Measurements from ENCODE around the gene FBXW11. TPM values are rescaled to one million over a fixed set of nuclear protein-coding genes. Genes with fewer than 3 reads are reported as not detected.

Gene FBXW11
- polyA plus RNA-seq, 2 of the 4 experiments (the other 2 are of a cell fraction) = 39.3 to 80.2 TPM

DNA sequence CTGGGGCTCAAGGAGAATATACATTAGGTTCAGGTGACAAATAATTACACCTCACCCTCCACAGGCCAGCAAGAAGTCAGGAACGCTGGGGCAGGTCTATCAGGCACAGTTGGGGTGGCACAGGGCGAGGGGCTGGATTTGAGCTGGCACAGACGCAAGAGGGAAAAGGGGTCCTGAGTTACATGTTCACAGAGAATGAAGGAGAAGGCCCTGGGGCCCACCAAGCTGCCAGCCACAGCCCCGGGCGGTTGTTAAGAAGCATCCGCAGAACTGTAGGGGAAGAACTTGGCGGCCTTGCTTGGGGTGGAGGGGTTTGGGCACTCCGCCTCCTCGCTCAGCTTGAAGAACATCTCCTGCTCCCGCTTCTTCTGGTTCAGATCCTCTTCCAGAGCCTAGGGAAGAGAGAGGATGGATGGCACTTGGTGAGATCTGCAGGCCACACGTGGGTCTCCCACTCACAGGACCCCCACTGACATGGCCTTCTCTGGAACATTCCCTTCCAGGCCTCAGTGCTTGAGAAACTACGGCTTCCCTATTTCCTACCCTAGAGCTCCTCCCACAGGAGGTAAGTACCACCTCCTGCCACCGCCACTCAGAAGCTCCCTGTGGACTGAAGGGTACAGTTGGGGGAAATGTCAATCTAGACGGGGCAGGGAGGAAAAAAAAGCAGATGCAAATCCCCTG, 38.3 kb upstream of the FBXW11 start:
- Histone ChIP-seq H3K4me2 (no peak overlapping the region), H3K27ac (no peak overlapping the region), H3K4me1 (no peaks in the 10 kb centered on the region), H3K9me3 (no peaks in the 10 kb centered on the region), H3K4me3 (no peak overlapping the region)
- ChIA-PET POLR2A (no interaction called here), CTCF (interaction anchor here (1.0 to 2.0 kb wide), 4 partner anchors 14 to 144 kb away, joined by 4 to 13 read pairs (median 5); partner anchors contain the start of gene STK10)
- TF ChIP-seq RCOR1 (IDR thresholded peaks at IDR 0.05; ENCODE audit: low read depth, low read length) (no peak), BHLHE40 (IDR thresholded peaks at IDR 0.05; ENCODE audit: low read depth, low read length) (no peak), CHD4 (IDR thresholded peaks at IDR 0.05; ENCODE audit: borderline replicate concordance) (no peak), RAD21 (conservative IDR thresholded peaks at IDR 0.05 in 1 of 2, IDR thresholded peaks at IDR 0.05 in 1 of 2) (0 out of 5 replicates have a peak, but pooled peaks of 1 of the 2 experiments have one; percentile 15), CBX2 (IDR thresholded peaks at IDR 0.05; ENCODE audit: borderline replicate concordance, low read depth) (no peak), RARB (CRISPR knock-in tag; IDR thresholded peaks at IDR 0.05) (no peak)
- FAIRE-seq (no peak), ATAC-seq (peak in 1 of 2 experiments; percentile 42; a peak in 3 of 6 replicates), DNase-seq (ENCODE audit: low read depth in 1 of 2, low spot score in 1 of 2) (no peak)
- 86% methylated on average over 14 of the region's 14 CpGs for WGBS (ENCODE audit: missing lambda C conversion rate)

DNA sequence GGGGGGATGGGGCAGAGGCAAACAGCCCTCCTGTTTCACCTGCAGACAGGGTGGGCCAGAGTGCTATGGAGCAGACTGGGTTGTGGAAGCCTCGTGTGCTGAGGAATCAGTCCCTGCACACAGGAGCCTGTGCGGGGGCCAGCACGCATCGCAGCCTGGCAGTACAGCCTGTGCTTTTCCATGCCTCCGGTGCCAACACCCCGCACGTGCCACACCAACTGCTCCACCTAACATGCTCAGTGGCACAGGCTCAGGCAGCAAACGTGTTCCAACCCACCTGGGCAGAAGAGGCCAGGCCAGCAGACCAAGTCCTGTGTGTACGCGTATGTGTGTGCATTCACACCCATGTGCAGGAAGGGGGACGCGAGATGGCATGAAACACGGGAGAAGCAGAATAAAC, 37.4 kb upstream of the FBXW11 start:
- H3K4me2 ChIP-seq = no peak overlapping the region
- WGBS (ENCODE audit: missing lambda C conversion rate) = 91% methylated on average over 13 of the region's 13 CpGs
- no peak overlapping the region for H3K4me3 ChIP-seq
- H3K9me3 ChIP-seq = no peaks in the 10 kb centered on the region
- ChIA-PET POLR2A (no interaction called here), CTCF (interaction anchor here (2.0 kb wide), 1 partner anchor 132 kb away, joined by 13 read pairs; no protein-coding TSS in a partner anchor)
- no peak for TF ChIP-seq EP300 (IDR thresholded peaks at IDR 0.05)
- no peak for TF ChIP-seq KDM1A (IDR thresholded peaks at IDR 0.05; ENCODE audit: low read depth)
- TF ChIP-seq RCOR1 (IDR thresholded peaks at IDR 0.05; ENCODE audit: low read depth, low read length) = no peak
- no peak for TF ChIP-seq RAD21 (conservative IDR thresholded peaks at IDR 0.05 in 1 of 2, IDR thresholded peaks at IDR 0.05 in 1 of 2)
- no peak for TF ChIP-seq FOSL2 (IDR thresholded peaks at IDR 0.05)
- TF ChIP-seq FOSL2 (CRISPR knock-in tag; IDR thresholded peaks at IDR 0.05) = no peak
- TF ChIP-seq, protein P1, sequence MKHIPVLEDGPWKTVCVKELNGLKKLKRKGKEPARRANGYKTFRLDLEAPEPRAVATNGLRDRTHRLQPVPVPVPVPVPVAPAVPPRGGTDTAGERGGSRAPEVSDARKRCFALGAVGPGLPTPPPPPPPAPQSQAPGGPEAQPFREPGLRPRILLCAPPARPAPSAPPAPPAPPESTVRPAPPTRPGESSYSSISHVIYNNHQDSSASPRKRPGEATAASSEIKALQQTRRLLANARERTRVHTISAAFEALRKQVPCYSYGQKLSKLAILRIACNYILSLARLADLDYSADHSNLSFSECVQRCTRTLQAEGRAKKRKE (CRISPR knock-in tag; IDR thresholded peaks at IDR 0.05; ENCODE audit: low read depth) = no peak
- TF ChIP-seq MAFK (IDR thresholded peaks at IDR 0.05; ENCODE audit: partially characterized antibody) = no peak
- no peak for TF ChIP-seq SMC3 (IDR thresholded peaks at IDR 0.05)
- no peak for TF ChIP-seq JUNB (IDR thresholded peaks at IDR 0.05)
- no peak for TF ChIP-seq ZSCAN20 (CRISPR knock-in tag; IDR thresholded peaks at IDR 0.05)
- TF ChIP-seq, protein P2, sequence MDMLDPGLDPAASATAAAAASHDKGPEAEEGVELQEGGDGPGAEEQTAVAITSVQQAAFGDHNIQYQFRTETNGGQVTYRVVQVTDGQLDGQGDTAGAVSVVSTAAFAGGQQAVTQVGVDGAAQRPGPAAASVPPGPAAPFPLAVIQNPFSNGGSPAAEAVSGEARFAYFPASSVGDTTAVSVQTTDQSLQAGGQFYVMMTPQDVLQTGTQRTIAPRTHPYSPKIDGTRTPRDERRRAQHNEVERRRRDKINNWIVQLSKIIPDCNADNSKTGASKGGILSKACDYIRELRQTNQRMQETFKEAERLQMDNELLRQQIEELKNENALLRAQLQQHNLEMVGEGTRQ (IDR thresholded peaks at IDR 0.05) = no peak
- TF ChIP-seq FOSB (CRISPR knock-in tag; IDR thresholded peaks at IDR 0.05) = no peak
- no peak for TF ChIP-seq EHMT2 (IDR thresholded peaks at IDR 0.05; ENCODE audit: low read depth)
- no peak for TF ChIP-seq HOXB13 (CRISPR knock-in tag; IDR thresholded peaks at IDR 0.05; ENCODE audit: low read depth)
- no peak for TF ChIP-seq JUN (IDR thresholded peaks at IDR 0.05)
- TF ChIP-seq, protein P3, sequence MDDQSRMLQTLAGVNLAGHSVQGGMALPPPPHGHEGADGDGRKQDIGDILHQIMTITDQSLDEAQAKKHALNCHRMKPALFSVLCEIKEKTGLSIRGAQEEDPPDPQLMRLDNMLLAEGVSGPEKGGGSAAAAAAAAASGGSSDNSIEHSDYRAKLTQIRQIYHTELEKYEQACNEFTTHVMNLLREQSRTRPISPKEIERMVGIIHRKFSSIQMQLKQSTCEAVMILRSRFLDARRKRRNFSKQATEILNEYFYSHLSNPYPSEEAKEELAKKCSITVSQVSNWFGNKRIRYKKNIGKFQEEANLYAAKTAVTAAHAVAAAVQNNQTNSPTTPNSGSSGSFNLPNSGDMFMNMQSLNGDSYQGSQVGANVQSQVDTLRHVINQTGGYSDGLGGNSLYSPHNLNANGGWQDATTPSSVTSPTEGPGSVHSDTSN (IDR thresholded peaks at IDR 0.05) = no peak
- no peak for ATAC-seq
- H3K27ac ChIP-seq = no peak overlapping the region
- no peaks in the 10 kb centered on the region for H3K4me1 ChIP-seq
- no peak for DNase-seq (ENCODE audit: low read depth in 1 of 2, low spot score in 1 of 2)
- FAIRE-seq = no peak

DNA sequence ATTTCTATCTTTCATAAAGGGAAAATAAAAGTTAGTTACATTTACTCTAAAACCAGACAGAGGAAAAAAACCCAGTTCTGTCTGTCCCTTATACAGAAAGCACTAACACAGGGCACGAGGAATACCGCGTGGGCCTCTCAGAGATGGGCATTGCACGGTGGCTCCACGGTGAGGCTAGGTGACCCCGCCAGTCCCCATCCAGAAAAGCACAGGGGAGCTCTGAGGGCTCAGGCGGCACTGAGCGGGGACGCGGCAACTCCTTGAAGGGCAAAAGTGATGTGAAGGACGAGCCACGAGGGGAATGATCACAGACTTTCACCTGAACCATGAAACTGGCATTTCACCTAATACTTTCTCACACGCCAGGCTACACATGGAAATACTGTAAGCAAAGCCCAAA, 35.7 kb upstream of the FBXW11 start:
- FAIRE-seq = no peak
- 93% methylated on average over 13 of the region's 13 CpGs for WGBS (ENCODE audit: missing lambda C conversion rate)
- Histone ChIP-seq H3K4me2 (no peak overlapping the region), H3K4me3 (no peak overlapping the region), H3K4me1 (no peaks in the 10 kb centered on the region), H3K27ac (no peak overlapping the region), H3K9me3 (no peaks in the 10 kb centered on the region)
- ChIA-PET POLR2A (no interaction called here), CTCF (interaction anchor here (1.1 to 4.9 kb wide), 6 partner anchors 15 to 412 kb away, joined by 3 to 64 read pairs (median 5); no protein-coding TSS in a partner anchor)
- TF ChIP-seq, protein P4, sequence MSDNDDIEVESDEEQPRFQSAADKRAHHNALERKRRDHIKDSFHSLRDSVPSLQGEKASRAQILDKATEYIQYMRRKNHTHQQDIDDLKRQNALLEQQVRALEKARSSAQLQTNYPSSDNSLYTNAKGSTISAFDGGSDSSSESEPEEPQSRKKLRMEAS (IDR thresholded peaks at IDR 0.05) = no peak
- TF ChIP-seq EP300 (IDR thresholded peaks at IDR 0.05) = no peak
- TF ChIP-seq TP53 (CRISPR knock-in tag; IDR thresholded peaks at IDR 0.05) = no peak
- TF ChIP-seq FOXS1 (CRISPR knock-in tag; IDR thresholded peaks at IDR 0.05) = no peak
- TF ChIP-seq SREBF2 (IDR thresholded peaks at IDR 0.05) = no peak
- TF ChIP-seq, protein P5, sequence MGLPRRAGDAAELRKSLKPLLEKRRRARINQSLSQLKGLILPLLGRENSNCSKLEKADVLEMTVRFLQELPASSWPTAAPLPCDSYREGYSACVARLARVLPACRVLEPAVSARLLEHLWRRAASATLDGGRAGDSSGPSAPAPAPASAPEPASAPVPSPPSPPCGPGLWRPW (IDR thresholded peaks at IDR 0.05) = no peak
- no peak for ATAC-seq
- no peak for DNase-seq (ENCODE audit: low read depth in 1 of 2, low spot score in 1 of 2)
